GM13977 (cell line): ENCODE measurements around the gene MYT1.
"Not testable (repeated sequence)": the region's sequence is repeated elsewhere in the genome, so short reads cannot be mapped to it uniquely, and the experiment has no call there.

ENCODE experiments used
- DNase-seq: peaks from one replicate; pipeline ENCODE4 v3.0.0; 2012; ENCODE audit warnings: low spot score
- CTCF ChIP-seq: IDR thresholded peaks from 2 replicates; pipeline ENCODE4 v1.5.1; 2012; ENCODE audit warnings: mild to moderate bottlenecking, control low read depth; ENCODE audit not compliant: insufficient read depth; ENCODE audit errors: extremely low read depth, missing control alignments
- in situ Hi-C: fragments of 300-500 bp; cut with MboI; formaldehyde crosslinking; loops from one replicate; pipeline ENCODE4 v1.12.0; 2022; ENCODE audit warnings: low sequenced_read_pairs, low pct_unique_long_range_greater_than_20kb, mixed read lengths, inconsistent platforms; ENCODE audit not compliant: unreplicated experiment

Gene MYT1

DNA sequence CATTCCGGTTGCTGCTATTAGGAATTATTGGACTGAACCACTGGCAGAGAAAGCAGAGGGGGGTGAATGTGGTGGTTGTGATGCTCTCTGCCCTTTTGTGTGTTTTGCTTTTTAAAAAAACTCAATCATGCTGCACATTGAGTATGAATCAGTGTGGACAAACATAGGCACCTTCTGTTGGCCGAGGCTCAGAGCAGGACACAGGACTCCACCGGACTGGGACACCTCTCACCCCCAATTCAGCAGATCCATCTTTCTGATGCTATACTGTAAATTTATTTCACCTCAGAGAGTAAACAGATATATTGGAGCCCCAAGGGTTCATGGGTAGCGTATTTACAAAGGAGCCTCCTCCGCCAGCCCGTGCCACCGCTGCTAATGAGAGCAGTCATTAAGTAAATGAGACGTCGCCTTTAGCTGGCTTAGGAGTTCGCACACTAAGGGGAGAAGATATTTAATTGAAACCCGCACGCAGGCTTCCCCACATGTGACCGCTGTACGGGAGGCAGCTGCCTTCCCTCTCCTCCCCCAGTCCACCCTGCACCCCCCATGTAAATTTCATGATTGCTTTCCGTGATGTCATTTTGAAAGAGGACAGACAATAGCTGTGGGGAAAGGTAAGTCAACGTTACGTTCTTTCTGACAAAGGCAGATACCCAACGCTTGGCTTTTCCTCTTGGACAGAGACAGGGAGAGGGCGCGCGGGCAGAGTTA is at the start of gene MYT1:
Gene MYT1, plus strand, starts transcription at position 330 of the 714 bp plus-strand sequence. CDS start 34,410 bp downstream, outside the sequence.
- DNase-seq = no peak
- in situ Hi-C loops = no loop called here
- TF ChIP-seq CTCF = no peak

DNA sequence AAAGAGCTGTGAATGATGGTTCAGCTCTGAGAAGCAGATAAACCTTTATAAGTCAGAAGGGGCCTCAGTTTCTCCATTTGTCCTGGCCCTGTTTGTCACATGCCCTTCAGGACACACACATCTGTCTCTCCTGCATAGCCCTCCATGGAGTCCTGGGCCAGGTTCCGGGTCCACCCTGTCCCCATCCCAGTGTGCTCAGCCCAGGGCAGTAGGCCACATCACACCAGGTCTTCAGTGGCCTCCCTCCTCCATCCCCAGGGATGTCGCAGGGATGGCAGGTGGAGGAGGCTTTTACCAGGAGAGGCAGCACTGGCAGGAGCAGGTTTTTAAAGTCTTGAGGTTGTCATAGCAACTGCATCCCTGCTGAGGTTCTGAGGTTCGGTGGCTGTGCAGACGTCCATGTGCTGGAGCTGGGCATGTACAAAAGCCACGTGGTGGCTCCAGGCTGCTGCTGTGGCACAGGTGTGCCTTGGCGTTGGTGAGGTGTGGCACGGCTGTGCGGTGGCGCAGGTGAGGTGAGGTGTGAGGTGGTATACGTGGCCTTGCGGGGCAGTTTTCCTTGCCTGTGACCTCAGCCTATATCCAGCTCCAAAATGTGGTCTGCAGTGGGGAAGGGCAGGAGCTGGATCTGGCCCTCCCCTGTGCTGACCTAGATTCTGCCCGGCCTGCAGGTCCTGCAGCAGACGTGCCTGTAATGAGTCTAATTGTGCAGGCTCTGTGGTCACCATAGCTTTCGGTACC is 48.9 kb upstream of the MYT1 start:
- no peak for DNase-seq
- in situ Hi-C loops = no loop called here
- no peak for TF ChIP-seq CTCF

DNA sequence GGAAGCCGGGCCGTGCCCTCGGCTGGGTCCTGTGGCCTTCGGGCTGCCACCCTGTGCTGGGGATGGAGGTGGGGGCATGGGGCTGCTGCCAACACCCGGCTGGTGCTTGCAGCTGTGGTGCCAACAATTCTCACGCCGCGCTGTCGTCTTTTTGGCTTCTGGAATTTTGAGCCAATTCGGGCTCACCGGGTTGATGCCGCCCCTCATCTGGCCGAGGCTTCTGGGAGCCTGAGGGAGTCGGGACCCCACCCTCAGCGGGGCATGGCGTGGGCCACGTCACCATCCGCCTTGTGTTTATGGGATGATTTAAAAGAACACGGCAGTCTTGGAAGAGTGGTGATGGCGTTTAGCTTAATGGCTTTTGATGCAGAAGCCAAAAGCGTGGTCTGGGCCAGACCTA is 48.2 kb upstream of the MYT1 start:
- no peak for TF ChIP-seq CTCF
- in situ Hi-C loops = no loop called here
- DNase-seq = no peak

DNA sequence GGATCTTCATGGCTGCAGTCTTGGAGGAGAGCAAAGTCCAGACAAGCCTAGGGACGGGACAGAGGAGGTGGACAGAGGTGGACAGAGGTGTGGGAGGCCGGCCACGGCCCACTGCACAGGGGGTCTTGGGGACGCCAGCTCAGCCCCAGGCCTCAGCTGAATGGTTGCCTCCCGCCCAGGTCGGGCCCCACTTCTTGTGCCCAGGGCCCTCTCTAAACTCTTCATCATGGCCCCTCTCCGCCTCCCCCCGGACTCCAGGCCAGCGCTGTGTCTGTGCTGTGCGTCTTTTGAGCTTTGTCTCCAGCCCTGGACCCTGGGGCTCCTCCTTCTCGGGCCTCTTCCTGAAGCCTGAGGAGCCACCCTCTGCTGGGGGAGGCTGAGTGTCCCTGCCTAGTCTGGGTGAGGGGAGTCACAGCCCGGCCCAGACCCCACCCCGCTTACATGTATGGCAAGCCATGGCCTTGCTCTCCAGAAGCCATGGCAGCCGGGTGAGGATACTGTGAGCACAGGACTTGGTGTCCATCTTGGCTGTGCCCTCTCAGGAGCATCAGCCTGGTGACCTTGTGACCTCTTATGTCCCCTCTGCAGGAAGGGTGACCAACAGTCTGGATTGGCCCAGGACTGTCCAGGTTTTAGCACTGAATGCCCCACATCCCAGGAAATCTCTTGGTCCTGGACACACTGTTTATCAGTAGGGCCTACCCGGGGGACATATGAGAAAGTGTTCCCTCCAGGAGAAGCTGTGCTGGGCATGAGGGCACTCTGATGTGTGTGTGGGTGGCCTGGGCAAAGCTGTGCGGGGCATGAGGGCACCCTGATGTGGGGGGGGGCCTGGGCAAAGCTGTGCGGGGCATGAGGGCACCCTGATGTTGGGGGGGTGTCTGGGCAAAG is 47.5 kb upstream of the MYT1 start:
- in situ Hi-C loops = no loop called here
- TF ChIP-seq CTCF = no peak
- DNase-seq = no peak

- in situ Hi-C loops = not testable (repeated sequence)
Measured at GRCh38 chr20:64117432-64117777, 46.8 kb upstream of the MYT1 start.

GRCh38 chr20:64119301-64119680 is 45.0 kb upstream of the MYT1 start:
- TF ChIP-seq CTCF = no peak
- in situ Hi-C loops = no loop called here
- DNase-seq = no peak

More at GRCh38 chr20:64117432-64117777, 46.8 kb upstream of the MYT1 start:
- not testable (repeated sequence) for DNase-seq
